Cardiac septum (tissue), 1 donor: ENCODE measurements around the gene IGDCC3. TPM values are rescaled to one million over a fixed set of nuclear protein-coding genes. Genes with fewer than 3 reads are reported as not detected.
A peak's percentile ranks its signal among the peaks of the same experiment; 100 is the strongest.

Source experiments
- DNase-seq: peaks from one replicate; pipeline ENCODE4 v3.0.0-alpha.2; 2020; ENCODE audit warnings: low spot score
- intact Hi-C: fragments of 100-400 bp; cut with DNase I; formaldehyde crosslinking; loops from one replicate; pipeline ENCODE4 v1.14.0; 2022
- total RNA-seq: library from RNA; stranded (reverse); fragmentation: NEBNext Ultra II Directional; extraction: Animal tissue kit (Norgen Biotek cat#: 25700); gene quantifications from one replicate; pipeline ENCODE4 v1.2.1, GENCODE V29; 2021
- donor health status: DM: no; HTN: no; CAD: no.

The IGDCC3 gene
- total RNA-seq, 1 donor from 2014 or later: not detected

- intact Hi-C loops: no loop called here
- DNase-seq: no peak
These were observed 14.6 kb upstream of the IGDCC3 start for GRCh38 chr15:65392368-65392767.

- intact Hi-C loops: no loop called here
- DNase-seq: no peak
These were observed 13.9 kb upstream of the IGDCC3 start for GRCh38 chr15:65391732-65392131.

- intact Hi-C loops: no loop called here
- DNase-seq: no peak
These were observed 12.6 kb upstream of the IGDCC3 start for GRCh38 chr15:65390447-65390846.

GRCh38 chr15:65389226-65389625, 11.4 kb upstream of the IGDCC3 start:
- intact Hi-C loops: loop anchor here (10.0 kb wide), 1 partner anchor 184 kb away; no protein-coding TSS in a partner anchor
- DNase-seq: no peak

GRCh38 chr15:65388306-65389080, 10.7 kb upstream of the IGDCC3 start:
- intact Hi-C loops: loop anchor here (10.0 kb wide), 1 partner anchor 184 kb away; no protein-coding TSS in a partner anchor
- DNase-seq: no peak

GRCh38 chr15:65386886-65387285, 9.1 kb upstream of the IGDCC3 start:
- intact Hi-C loops: loop anchor here (10.0 kb wide), 1 partner anchor 182 kb away; no protein-coding TSS in a partner anchor
- no peak for DNase-seq

- DNase-seq: no peak
- intact Hi-C loops: loop anchor here (10.0 kb wide), 1 partner anchor 182 kb away; no protein-coding TSS in a partner anchor
These were observed 8.6 kb upstream of the IGDCC3 start for GRCh38 chr15:65386376-65386775.

GRCh38 chr15:65385870-65386258, 8.1 kb upstream of the IGDCC3 start:
- intact Hi-C loops: loop anchor here (1.0 to 10.0 kb wide), 2 partner anchors 67 to 181 kb away; no protein-coding TSS in a partner anchor

GRCh38 chr15:65384895-65385869, 7.4 kb upstream of the IGDCC3 start:
- peak; percentile 91 for DNase-seq
- intact Hi-C loops: loop anchor here (1.0 to 10.0 kb wide), 2 partner anchors 66 to 180 kb away; no protein-coding TSS in a partner anchor

More at GRCh38 chr15:65385870-65386258, 8.1 kb upstream of the IGDCC3 start:
- DNase-seq: no peak

GRCh38 chr15:65384505-65384894, 6.7 kb upstream of the IGDCC3 start:
- intact Hi-C loops: loop anchor here (10.0 kb wide), 1 partner anchor 180 kb away; no protein-coding TSS in a partner anchor
- no peak for DNase-seq

GRCh38 chr15:65383991-65384390, 6.2 kb upstream of the IGDCC3 start:
- no peak for DNase-seq
- intact Hi-C loops: loop anchor here (10.0 kb wide), 1 partner anchor 179 kb away; no protein-coding TSS in a partner anchor

- intact Hi-C loops: loop anchor here (10.0 kb wide), 1 partner anchor 179 kb away; no protein-coding TSS in a partner anchor
These were observed 5.7 kb upstream of the IGDCC3 start for GRCh38 chr15:65383456-65383855.

GRCh38 chr15:65382921-65383320, 5.1 kb upstream of the IGDCC3 start:
- intact Hi-C loops: loop anchor here (10.0 kb wide), 1 partner anchor 178 kb away; no protein-coding TSS in a partner anchor
- no peak for DNase-seq

More at GRCh38 chr15:65383456-65383855, 5.7 kb upstream of the IGDCC3 start:
- DNase-seq: no peak

GRCh38 chr15:65382146-65382491, 4.3 kb upstream of the IGDCC3 start:
- intact Hi-C loops: loop anchor here (10.0 kb wide), 1 partner anchor 177 kb away; no protein-coding TSS in a partner anchor
- DNase-seq: no peak

- intact Hi-C loops: loop anchor here (10.0 kb wide), 1 partner anchor 177 kb away; no protein-coding TSS in a partner anchor
- no peak for DNase-seq
These were observed 3.8 kb upstream of the IGDCC3 start for GRCh38 chr15:65381445-65382145.

- intact Hi-C loops: loop anchor here (10.0 kb wide), 1 partner anchor 175 kb away; no protein-coding TSS in a partner anchor
These were observed 2.2 kb upstream of the IGDCC3 start for GRCh38 chr15:65379986-65380385.

GRCh38 chr15:65377105-65377975, 462 bp downstream of the IGDCC3 start:
- no peak for DNase-seq

More at GRCh38 chr15:65379986-65380385, 2.2 kb upstream of the IGDCC3 start:
- DNase-seq: no peak

GRCh38 chr15:65376767-65377104, 1.1 kb downstream of the IGDCC3 start:
- intact Hi-C loops: no loop called here
- peak; percentile 54 for DNase-seq

More at GRCh38 chr15:65377105-65377975, 462 bp downstream of the IGDCC3 start:
- intact Hi-C loops: no loop called here
